OCI-LY7 (cell line): ENCODE data around the gene ITGA8. TPM values are rescaled to one million over a fixed set of nuclear protein-coding genes. Genes with fewer than 3 reads are reported as not detected.

ENCODE experiments used
- BruUV-seq: library from RNA; stranded (reverse); fragments of 400-500 nt; replicated peaks from 2 replicates; lab custom pipeline; 2021; lab: Mats Ljungman, UMichigan
- CTCF ChIA-PET: fragments of 300-600 bp; sonication (Branson Sonifier 250); formaldehyde crosslinking; loops from one replicate; lab custom pipeline; 2022; ENCODE audit warnings: antibody characterized with exemption; ENCODE audit not compliant: unreplicated experiment; lab: Charles Lee
- POLR2A ChIA-PET: fragments of 300-600 bp; sonication (Branson Sonifier 250); formaldehyde crosslinking; loops from one replicate; lab custom pipeline; 2022; ENCODE audit warnings: antibody characterized with exemption; lab: Charles Lee
- DNase-seq: peaks from one replicate; pipeline ENCODE4 v3.0.0-alpha.2; 2015; ENCODE audit warnings: low spot score
- H2AFZ ChIP-seq: fragments of 200-600 bp; sonication (generic), shearing (Covaris generic); 2 replicates; pipeline ENCODE4 v1.6.1; 2014; ENCODE audit warnings: mild to moderate bottlenecking, antibody characterized with exemption, low read length, moderate library complexity
- H3K27ac ChIP-seq: fragments of 200-600 bp; sonication (generic); 2 replicates; pipeline ENCODE4 v1.5.1; 2014; ENCODE audit warnings: mixed run types, low read depth, mild to moderate bottlenecking, moderate library complexity, low read length, inconsistent platforms; ENCODE audit not compliant: poor library complexity, severe bottlenecking
- H3K36me3 ChIP-seq: fragments of 200-600 bp; sonication (generic); 2 replicates; pipeline ENCODE4 v1.6.1; 2014; ENCODE audit warnings: mild to moderate bottlenecking, antibody characterized with exemption, low read length, moderate library complexity, mixed read lengths; ENCODE audit not compliant: insufficient read depth
- H3K4me1 ChIP-seq: fragments of 200-600 bp; sonication (generic); 2 replicates; pipeline ENCODE4 v1.5.1; 2014; ENCODE audit warnings: mild to moderate bottlenecking, low read length; ENCODE audit not compliant: insufficient read depth, poor library complexity, severe bottlenecking
- H3K4me2 ChIP-seq: fragments of 200-600 bp; sonication (generic); 2 replicates; pipeline ENCODE4 v1.6.1; 2014; ENCODE audit warnings: mild to moderate bottlenecking, low read length
- H3K4me3 ChIP-seq: fragments of 200-600 bp; sonication (generic); 2 replicates; pipeline ENCODE4 v1.5.1; 2014; ENCODE audit warnings: mild to moderate bottlenecking, low read depth, low read length; ENCODE audit not compliant: poor library complexity, severe bottlenecking
- H3K79me2 ChIP-seq: fragments of 200-600 bp; sonication (generic); 2 replicates; pipeline ENCODE4 v1.6.1; 2016; ENCODE audit warnings: low read depth, mild to moderate bottlenecking, low read length, moderate library complexity, mixed read lengths; ENCODE audit not compliant: insufficient read depth
- H3K9me2 ChIP-seq: fragments of 200-600 bp; sonication (generic); 2 replicates; pipeline ENCODE4 v1.6.1; 2016; ENCODE audit warnings: mild to moderate bottlenecking, low read length, mixed read lengths; ENCODE audit not compliant: insufficient read depth
- H3K9me3 ChIP-seq: fragments of 200-600 bp; sonication (generic); 2 replicates; pipeline ENCODE4 v1.6.1; 2014; ENCODE audit warnings: mild to moderate bottlenecking, mixed run types, low read length, mixed read lengths
- H4K20me1 ChIP-seq: fragments of 200-600 bp; sonication (generic); 2 replicates; pipeline ENCODE4 v1.6.1; 2014; ENCODE audit warnings: mild to moderate bottlenecking, antibody characterized with exemption, low read length, moderate library complexity, mixed read lengths; ENCODE audit not compliant: insufficient read depth
- EZH2phosphoT487 ChIP-seq: fragments of 200-600 bp; sonication (generic); IDR thresholded peaks from 2 replicates; pipeline ENCODE4 v1.6.1; 2018; ENCODE audit warnings: low read depth, borderline replicate concordance, mild to moderate bottlenecking, mixed run types, antibody characterized with exemption, low read length, moderate library complexity, mixed read lengths
- intact Hi-C: fragments of 100-400 bp; cut with micrococcal nuclease; formaldehyde crosslinking; loops from one replicate; pipeline ENCODE4 v1.10.0; 2022; ENCODE audit not compliant: unreplicated experiment
- total RNA-seq, 2 experiments: library from RNA; depleted of rRNA in 1 of 2; stranded (reverse); fragments of >200 nt in 1 of 2; shearing (Covaris generic) in 1 of 2; gene quantifications; 2 replicates each; pipeline ENCODE4 v1.2.3, GENCODE V29; 2014 to 2022
- TF ChIP-seq, protein P1 (sequence below): fragments of 200-600 bp; sonication (generic); conservative IDR thresholded peaks from 2 replicates; pipeline ENCODE4 v1.5.1; 2014; ENCODE audit warnings: mild to moderate bottlenecking, antibody characterized with exemption, low read length, moderate library complexity, mixed read lengths

ITGA8 gene
- total RNA-seq, 2 experiments from 2014 or later: not detected

DNA sequence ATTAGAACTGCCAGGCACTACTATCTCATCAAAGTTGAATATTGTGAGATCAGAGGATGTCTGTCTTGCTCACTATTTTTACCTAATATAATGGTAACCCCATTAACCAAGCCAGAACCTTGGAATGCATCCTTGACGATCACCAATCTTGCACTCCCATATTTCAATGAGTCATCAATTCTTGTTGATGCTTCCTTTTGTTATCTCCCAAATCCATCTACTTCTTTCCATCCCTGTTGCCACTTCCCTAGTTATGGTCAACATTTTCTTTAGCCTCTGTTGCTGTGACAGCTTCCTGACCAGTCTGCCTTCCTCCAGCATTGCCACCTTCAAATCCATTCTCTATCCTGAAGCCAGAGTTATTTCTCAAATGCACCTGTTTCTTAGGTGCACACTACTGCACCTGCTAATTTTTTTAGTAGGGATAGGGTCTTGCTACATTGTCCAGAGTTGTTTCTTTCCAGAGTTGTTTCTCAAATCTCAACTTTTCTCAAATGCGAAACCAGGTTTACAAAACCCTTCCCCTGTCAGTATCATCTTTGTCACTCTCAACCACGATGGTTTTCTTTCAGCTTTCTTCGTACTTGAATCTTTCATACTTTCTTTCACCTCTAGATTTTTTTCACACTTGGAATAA, 15.7 kb downstream of the ITGA8 start:
- H3K27ac ChIP-seq: no peak overlapping the region
- H4K20me1 ChIP-seq: no peaks in the 10 kb centered on the region
- H3K36me3 ChIP-seq: no peaks in the 10 kb centered on the region
- no peaks in the 10 kb centered on the region for H3K79me2 ChIP-seq
- ChIA-PET CTCF (no interaction called here), POLR2A (no interaction called here)
- H3K4me1 ChIP-seq: no peaks in the 10 kb centered on the region
- no peak overlapping the region for H3K4me2 ChIP-seq
- H2AFZ ChIP-seq: no peak overlapping the region
- intact Hi-C loops: no loop called here
- no TSS peak for BruUV-seq
- H3K4me3 ChIP-seq: no peak overlapping the region
- no peaks in the 10 kb centered on the region for H3K9me3 ChIP-seq
- TF ChIP-seq, protein P1, sequence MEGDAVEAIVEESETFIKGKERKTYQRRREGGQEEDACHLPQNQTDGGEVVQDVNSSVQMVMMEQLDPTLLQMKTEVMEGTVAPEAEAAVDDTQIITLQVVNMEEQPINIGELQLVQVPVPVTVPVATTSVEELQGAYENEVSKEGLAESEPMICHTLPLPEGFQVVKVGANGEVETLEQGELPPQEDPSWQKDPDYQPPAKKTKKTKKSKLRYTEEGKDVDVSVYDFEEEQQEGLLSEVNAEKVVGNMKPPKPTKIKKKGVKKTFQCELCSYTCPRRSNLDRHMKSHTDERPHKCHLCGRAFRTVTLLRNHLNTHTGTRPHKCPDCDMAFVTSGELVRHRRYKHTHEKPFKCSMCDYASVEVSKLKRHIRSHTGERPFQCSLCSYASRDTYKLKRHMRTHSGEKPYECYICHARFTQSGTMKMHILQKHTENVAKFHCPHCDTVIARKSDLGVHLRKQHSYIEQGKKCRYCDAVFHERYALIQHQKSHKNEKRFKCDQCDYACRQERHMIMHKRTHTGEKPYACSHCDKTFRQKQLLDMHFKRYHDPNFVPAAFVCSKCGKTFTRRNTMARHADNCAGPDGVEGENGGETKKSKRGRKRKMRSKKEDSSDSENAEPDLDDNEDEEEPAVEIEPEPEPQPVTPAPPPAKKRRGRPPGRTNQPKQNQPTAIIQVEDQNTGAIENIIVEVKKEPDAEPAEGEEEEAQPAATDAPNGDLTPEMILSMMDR: no peak
- TF ChIP-seq EZH2phosphoT487: no peak
- no peak for DNase-seq
- H3K9me2 ChIP-seq: no peaks in the 10 kb centered on the region

DNA sequence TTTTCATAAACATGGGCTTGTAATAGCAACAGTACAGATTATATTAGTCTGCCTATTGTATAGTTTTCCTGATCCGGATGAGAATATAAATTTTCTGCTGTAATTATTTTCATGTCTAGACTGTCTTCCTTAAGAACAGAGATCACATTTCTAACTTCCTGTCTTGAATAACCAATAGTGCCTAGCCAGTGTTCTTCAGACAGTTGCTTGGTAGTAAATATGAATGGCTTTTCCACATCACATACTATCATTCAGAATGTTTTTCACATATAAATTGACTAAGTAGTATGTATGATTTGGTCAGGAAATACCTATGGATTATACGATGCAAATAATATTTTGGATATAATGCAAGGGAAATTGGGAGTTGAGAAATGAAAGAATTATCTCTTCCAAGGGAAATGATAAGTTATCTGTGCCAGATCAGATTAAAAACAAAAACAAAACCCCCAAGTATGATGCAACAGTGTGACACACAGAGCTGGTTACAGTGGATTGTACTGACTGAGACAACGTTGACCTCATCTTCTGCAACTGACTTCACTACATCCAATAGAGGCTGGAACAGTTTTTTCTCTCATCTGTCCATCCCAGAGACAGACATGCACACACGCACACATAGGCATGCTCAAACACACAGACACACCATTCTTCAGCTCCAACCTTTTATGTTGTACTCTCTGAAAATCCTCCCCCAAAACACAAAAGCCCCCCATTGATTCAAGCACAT, 16.4 kb downstream of the ITGA8 start:
- Histone ChIP-seq H3K9me2 (no peaks in the 10 kb centered on the region), H3K4me3 (no peak overlapping the region), H4K20me1 (no peaks in the 10 kb centered on the region), H3K27ac (no peak overlapping the region), H3K36me3 (no peaks in the 10 kb centered on the region), H3K4me2 (no peak overlapping the region), H2AFZ (no peak overlapping the region), H3K79me2 (no peaks in the 10 kb centered on the region), H3K9me3 (no peaks in the 10 kb centered on the region), H3K4me1 (no peaks in the 10 kb centered on the region)
- ChIA-PET POLR2A (no interaction called here), CTCF (no interaction called here)
- no peak for DNase-seq
- TF ChIP-seq, protein P1: no peak
- no peak for TF ChIP-seq EZH2phosphoT487
- intact Hi-C loops: no loop called here
- no TSS peak for BruUV-seq
